SIG-M5 treated with dmso at 0.1 percent for 504 hours (cell line): Measurements from ENCODE around the gene HTR4.

Experiments
- DNase-seq: peaks from one replicate; lab custom pipeline; 2025; ENCODE audit not compliant: unreplicated experiment; lab: John Stamatoyannopoulos, UW

The HTR4 gene

GRCh38 chr5:148438933-148439332, 215.4 kb downstream of the HTR4 start:
- DNase-seq, result no peak

DNA sequence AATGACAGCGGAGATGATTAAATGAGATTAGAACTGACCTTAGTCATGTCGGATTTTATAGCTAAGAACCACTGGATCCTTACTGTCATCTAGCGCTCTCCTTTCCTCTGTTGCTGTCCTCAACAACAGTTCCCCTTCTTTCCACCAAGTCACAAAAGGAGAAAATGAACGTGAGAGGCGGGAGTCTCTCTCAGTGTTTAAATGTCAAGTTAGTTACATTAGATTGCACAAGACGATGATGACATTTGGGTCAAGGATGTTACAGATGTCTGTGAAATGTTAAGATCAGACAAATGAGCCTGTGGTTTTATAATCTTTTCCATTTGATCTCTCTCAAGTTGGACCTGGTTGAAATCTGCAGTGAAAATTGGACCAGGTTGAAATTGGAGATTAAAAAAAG, 217.1 kb downstream of the HTR4 start:
- peak; percentile 54 for DNase-seq

DNA sequence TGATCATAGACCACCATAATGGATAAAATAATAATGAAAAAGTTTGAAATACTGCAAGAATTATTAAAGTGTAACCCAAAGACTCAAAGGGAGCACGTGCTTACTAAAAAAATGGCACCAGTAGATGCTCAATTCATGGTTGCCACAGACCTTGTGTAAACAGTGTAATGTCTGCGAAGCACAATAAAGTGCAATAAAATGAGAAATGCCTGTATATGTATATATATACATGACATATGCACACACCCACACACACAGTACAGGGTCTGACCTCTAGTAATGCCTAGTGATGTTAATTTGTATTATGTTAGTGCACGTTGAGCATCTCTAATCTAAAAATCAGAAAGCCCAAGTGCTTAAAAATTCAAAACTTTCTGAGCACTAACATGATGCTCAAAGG, 218.3 kb downstream of the HTR4 start:
- no peak for DNase-seq

DNA sequence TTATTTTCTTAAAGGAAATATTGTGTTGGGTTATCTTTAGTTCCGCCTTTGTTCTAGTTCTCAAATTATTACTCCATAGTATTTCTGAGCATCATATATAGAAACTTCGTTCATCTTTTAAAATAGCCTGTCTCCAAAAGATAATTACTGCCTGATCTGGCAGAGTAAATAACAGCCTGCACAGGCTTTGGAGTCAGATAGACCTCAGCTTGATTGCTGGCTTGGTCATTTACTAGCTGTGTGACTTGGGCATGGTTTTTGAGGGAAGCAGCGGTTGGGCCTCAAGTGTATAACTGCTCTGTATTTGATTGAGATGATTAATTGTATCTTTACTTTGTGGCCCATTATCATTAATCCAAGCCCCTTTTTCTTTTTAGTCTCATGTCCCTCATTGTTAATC, 220.5 kb downstream of the HTR4 start:
- DNase-seq, result no peak
